ENCODE measurements around the gene LYST.

Gene LYST

GRCh38 chr1:235749755-235750300, 116.9 kb downstream of the LYST start:
- DNase-seq (ENCODE audit: low spot score in 2 of 2), result no peak
- ATAC-seq, result no peak
- peaks cover 96% of the 10 kb centered on the region for H3K36me3 Mint-ChIP-seq
- no peaks in the 10 kb centered on the region for H3K9me3 Mint-ChIP-seq
- H3K4me3 Mint-ChIP-seq, result no peak overlapping the region
- peaks cover 11% of the 10 kb centered on the region for H3K4me1 Mint-ChIP-seq
- peak overlapping the region; percentile 6 for H3K27ac Mint-ChIP-seq

GRCh38 chr1:235748747-235749146, 118.0 kb downstream of the LYST start:
- Mint-ChIP-seq H3K27ac (peak overlapping the region; percentile 6), H3K9me3 (no peaks in the 10 kb centered on the region), H3K4me3 (no peak overlapping the region), H3K36me3 (peaks cover 96% of the 10 kb centered on the region), H3K4me1 (peaks cover 11% of the 10 kb centered on the region)
- ATAC-seq, result peak; percentile 51
- DNase-seq (ENCODE audit: low spot score in 2 of 2), result no peak

- no peak for ATAC-seq
- Mint-ChIP-seq H3K9me3 (no peaks in the 10 kb centered on the region), H3K27ac (no peak overlapping the region), H3K4me3 (no peak overlapping the region), H3K4me1 (peaks cover 11% of the 10 kb centered on the region), H3K36me3 (peaks cover 96% of the 10 kb centered on the region)
- no peak for DNase-seq (ENCODE audit: low spot score in 2 of 2)
Observed at GRCh38 chr1:235746245-235746644, 120.5 kb downstream of the LYST start.

- Mint-ChIP-seq H3K36me3 (peaks cover 96% of the 10 kb centered on the region), H3K27ac (no peak overlapping the region), H3K4me1 (peaks cover 11% of the 10 kb centered on the region), H3K4me3 (no peak overlapping the region), H3K9me3 (no peaks in the 10 kb centered on the region)
- no peak for DNase-seq (ENCODE audit: low spot score in 2 of 2)
- ATAC-seq, result peak; percentile 51
Observed at GRCh38 chr1:235745503-235746136, 121.1 kb downstream of the LYST start.

- ATAC-seq, result no peak
- H3K36me3 Mint-ChIP-seq, result peaks cover 100% of the 10 kb centered on the region
Observed at GRCh38 chr1:235742914-235743599, 123.6 kb downstream of the LYST start.

GRCh38 chr1:235741294-235741693, 125.4 kb downstream of the LYST start:
- H3K36me3 Mint-ChIP-seq, result peaks cover 100% of the 10 kb centered on the region
- no peaks in the 10 kb centered on the region for H3K9me3 Mint-ChIP-seq
- ATAC-seq, result no peak
- H3K4me1 Mint-ChIP-seq, result no peaks in the 10 kb centered on the region
- DNase-seq (ENCODE audit: low spot score in 2 of 2), result no peak
- H3K4me3 Mint-ChIP-seq, result no peak overlapping the region
- H3K27ac Mint-ChIP-seq, result no peak overlapping the region

More at GRCh38 chr1:235742914-235743599, 123.6 kb downstream of the LYST start:
- H3K27ac Mint-ChIP-seq, result no peak overlapping the region
- no peaks in the 10 kb centered on the region for H3K4me1 Mint-ChIP-seq
- no peak overlapping the region for H3K4me3 Mint-ChIP-seq
- no peaks in the 10 kb centered on the region for H3K9me3 Mint-ChIP-seq
- no peak for DNase-seq (ENCODE audit: low spot score in 2 of 2)

- H3K4me1 Mint-ChIP-seq, result no peaks in the 10 kb centered on the region
- DNase-seq (ENCODE audit: low spot score in 2 of 2) (no peak), ATAC-seq (no peak)
- no peak overlapping the region for H3K27ac Mint-ChIP-seq
- peaks cover 95% of the 10 kb centered on the region for H3K36me3 Mint-ChIP-seq
- no peaks in the 10 kb centered on the region for H3K9me3 Mint-ChIP-seq
- no peak overlapping the region for H3K4me3 Mint-ChIP-seq
Observed at GRCh38 chr1:235739631-235740030, 127.1 kb downstream of the LYST start.

- no peaks in the 10 kb centered on the region for H3K4me1 Mint-ChIP-seq
- no peak overlapping the region for H3K27ac Mint-ChIP-seq
- DNase-seq (ENCODE audit: low spot score in 2 of 2), result no peak
- no peaks in the 10 kb centered on the region for H3K9me3 Mint-ChIP-seq
- no peak for ATAC-seq
- peaks cover 94% of the 10 kb centered on the region for H3K36me3 Mint-ChIP-seq
- no peak overlapping the region for H3K4me3 Mint-ChIP-seq
Observed at GRCh38 chr1:235739124-235739523, 127.6 kb downstream of the LYST start.

GRCh38 chr1:235737751-235738150, 129.0 kb downstream of the LYST start:
- H3K4me3 Mint-ChIP-seq, result no peak overlapping the region
- DNase-seq (ENCODE audit: low spot score in 2 of 2) (no peak), ATAC-seq (no peak)
- no peaks in the 10 kb centered on the region for H3K9me3 Mint-ChIP-seq
- H3K4me1 Mint-ChIP-seq, result no peaks in the 10 kb centered on the region
- H3K27ac Mint-ChIP-seq, result no peak overlapping the region
- peaks cover 93% of the 10 kb centered on the region for H3K36me3 Mint-ChIP-seq

- no peak for ATAC-seq
- Mint-ChIP-seq H3K27ac (peak overlapping the region; percentile 0), H3K4me3 (no peak overlapping the region), H3K36me3 (peaks cover 93% of the 10 kb centered on the region), H3K9me3 (no peaks in the 10 kb centered on the region), H3K4me1 (no peaks in the 10 kb centered on the region)
- no peak for DNase-seq (ENCODE audit: low spot score in 2 of 2)
Observed at GRCh38 chr1:235736263-235736662, 130.4 kb downstream of the LYST start.

GRCh38 chr1:235735621-235736020, 131.1 kb downstream of the LYST start:
- Mint-ChIP-seq H3K27ac (no peak overlapping the region), H3K9me3 (no peaks in the 10 kb centered on the region), H3K36me3 (peaks cover 93% of the 10 kb centered on the region), H3K4me1 (no peaks in the 10 kb centered on the region), H3K4me3 (no peak overlapping the region)
- peak; percentile 64 for ATAC-seq
- DNase-seq (ENCODE audit: low spot score in 2 of 2), result no peak

- H3K27ac Mint-ChIP-seq, result no peak overlapping the region
Observed at GRCh38 chr1:235734335-235734734, 132.4 kb downstream of the LYST start.

GRCh38 chr1:235730007-235730406, 136.7 kb downstream of the LYST start:
- Mint-ChIP-seq H3K4me1 (no peaks in the 10 kb centered on the region), H3K4me3 (no peak overlapping the region), H3K36me3 (peaks cover 59% of the 10 kb centered on the region), H3K9me3 (no peaks in the 10 kb centered on the region), H3K27ac (no peak overlapping the region)
- DNase-seq (ENCODE audit: low spot score in 2 of 2) (no peak), ATAC-seq (no peak)

More at GRCh38 chr1:235734335-235734734, 132.4 kb downstream of the LYST start:
- Mint-ChIP-seq H3K9me3 (no peaks in the 10 kb centered on the region), H3K36me3 (peaks cover 93% of the 10 kb centered on the region), H3K4me3 (no peak overlapping the region), H3K4me1 (no peaks in the 10 kb centered on the region)
- DNase-seq (ENCODE audit: low spot score in 2 of 2) (no peak), ATAC-seq (peak; percentile 66)

GRCh38 chr1:235726557-235726956, 140.1 kb downstream of the LYST start:
- H3K4me3 Mint-ChIP-seq, result no peak overlapping the region
- DNase-seq (ENCODE audit: low spot score in 2 of 2) (no peak), ATAC-seq (no peak)
- no peak overlapping the region for H3K27ac Mint-ChIP-seq
- peaks cover 28% of the 10 kb centered on the region for H3K36me3 Mint-ChIP-seq
- H3K4me1 Mint-ChIP-seq, result no peaks in the 10 kb centered on the region
- no peaks in the 10 kb centered on the region for H3K9me3 Mint-ChIP-seq

- no peaks in the 10 kb centered on the region for H3K9me3 Mint-ChIP-seq
- DNase-seq (ENCODE audit: low spot score in 2 of 2) (no peak), ATAC-seq (no peak)
- no peak overlapping the region for H3K4me3 Mint-ChIP-seq
- H3K27ac Mint-ChIP-seq, result no peak overlapping the region
- H3K4me1 Mint-ChIP-seq, result no peaks in the 10 kb centered on the region
- H3K36me3 Mint-ChIP-seq, result peaks cover 17% of the 10 kb centered on the region
Observed at GRCh38 chr1:235725434-235725833, 141.3 kb downstream of the LYST start.

GRCh38 chr1:235724730-235725129, 142.0 kb downstream of the LYST start:
- H3K4me1 Mint-ChIP-seq, result no peaks in the 10 kb centered on the region
- no peak overlapping the region for H3K4me3 Mint-ChIP-seq
- ATAC-seq (no peak), DNase-seq (ENCODE audit: low spot score in 2 of 2) (no peak)
- H3K27ac Mint-ChIP-seq, result no peak overlapping the region
- peaks cover 10% of the 10 kb centered on the region for H3K36me3 Mint-ChIP-seq
- no peaks in the 10 kb centered on the region for H3K9me3 Mint-ChIP-seq

Data from stimulated activated effector memory CD8-positive, alpha-beta T cell treated with anti-CD3 and anti-CD28 coated beads, Interleukin-12 subunit alpha, Interleukin-12 subunit beta, amount 100 ng/mL, for 72 hours (primary cell).